Stimulated activated naive CD8-positive, alpha-beta T cell treated with anti-CD3 and anti-CD28 coated beads, Interleukin-15, amount 100 ng/mL, for 72 hours (primary cell): Measurements from ENCODE around the gene RCSD1.

Experiments used
- ATAC-seq: fragments of 150-1000 bp; cut with Tn5 transposase; 2 replicates; pipeline ENCODE4 v1.10.0; 2021; ENCODE audit warnings: mild to moderate bottlenecking, moderate library complexity
- DNase-seq, 2 donors: peaks; one replicate each; pipeline ENCODE4 v3.0.0; 2021 to 2022
- H3K27ac Mint-ChIP-seq, 2 donors: one replicate each; pipeline ENCODE4 v1.8.0; 2022; ENCODE audit warnings: mild to moderate bottlenecking in 2 of 2, mixed read lengths in 2 of 2, moderate library complexity in 2 of 2
- H3K27me3 Mint-ChIP-seq: one replicate; pipeline ENCODE4 v1.8.0; 2022; ENCODE audit warnings: mixed read lengths
- H3K4me1 Mint-ChIP-seq: one replicate; pipeline ENCODE4 v1.8.0; 2022; ENCODE audit warnings: mild to moderate bottlenecking, mixed read lengths
- H3K4me3 Mint-ChIP-seq, 2 donors: one replicate each; pipeline ENCODE4 v1.8.0; 2022; ENCODE audit warnings: mild to moderate bottlenecking in 2 of 2, mixed read lengths in 2 of 2, moderate library complexity in 1 of 2
- H3K9me3 Mint-ChIP-seq, 2 donors: one replicate each; pipeline ENCODE4 v1.8.0; 2022; ENCODE audit warnings: mixed read lengths in 2 of 2

Gene RCSD1

DNA sequence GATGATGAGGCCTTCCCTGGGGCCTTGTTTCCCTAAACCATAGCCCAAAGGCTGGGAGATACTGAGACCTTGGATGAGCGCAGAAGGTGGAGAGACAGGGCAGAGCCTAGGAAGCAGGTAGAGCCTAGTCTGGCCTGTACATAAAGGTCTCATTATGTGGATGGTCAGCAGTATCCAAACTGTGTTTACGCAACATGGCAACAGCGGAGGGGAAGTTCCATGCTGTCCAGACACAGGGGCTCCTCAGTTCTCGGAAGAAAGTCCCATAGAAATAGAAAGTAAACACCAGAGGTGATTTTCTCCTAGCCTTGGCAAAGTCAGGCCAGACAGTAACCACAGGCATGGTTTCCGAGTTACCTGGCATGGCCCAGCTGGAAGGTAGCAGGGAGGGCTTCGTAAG is 49.7 kb downstream of the RCSD1 start:
- H3K27ac Mint-ChIP-seq: no peak overlapping the region
- no peak overlapping the region for H3K4me3 Mint-ChIP-seq
- H3K27me3 Mint-ChIP-seq: no peaks in the 10 kb centered on the region
- ATAC-seq (no peak), DNase-seq (no peak)
- H3K9me3 Mint-ChIP-seq: no peaks in the 10 kb centered on the region
- H3K4me1 Mint-ChIP-seq: peaks cover 16% of the 10 kb centered on the region

GRCh38 chr1:167681024-167681423 is 51.0 kb downstream of the RCSD1 start:
- Mint-ChIP-seq H3K27me3 (no peaks in the 10 kb centered on the region), H3K9me3 (no peaks in the 10 kb centered on the region), H3K4me1 (peaks cover 12% of the 10 kb centered on the region), H3K4me3 (no peak overlapping the region), H3K27ac (peak overlapping the region; percentile 38 to 75)
- ATAC-seq: no peak
- DNase-seq: no peak

GRCh38 chr1:167681451-167682098 is 51.5 kb downstream of the RCSD1 start:
- Mint-ChIP-seq H3K27ac (peak overlapping the region; percentile 72 to 75), H3K4me1 (peaks cover 14% of the 10 kb centered on the region)
- ATAC-seq: peak; percentile 44

GRCh38 chr1:167683226-167683625 is 53.2 kb downstream of the RCSD1 start:
- no peak for ATAC-seq
- H3K4me1 Mint-ChIP-seq: peaks cover 21% of the 10 kb centered on the region
- DNase-seq: no peak
- H3K27ac Mint-ChIP-seq: peak overlapping the region in 1 of 2 donors; percentile 61
- H3K4me3 Mint-ChIP-seq: no peak overlapping the region
- H3K9me3 Mint-ChIP-seq: no peaks in the 10 kb centered on the region
- H3K27me3 Mint-ChIP-seq: no peaks in the 10 kb centered on the region

More at GRCh38 chr1:167681451-167682098, 51.5 kb downstream of the RCSD1 start:
- H3K27me3 Mint-ChIP-seq: no peaks in the 10 kb centered on the region
- no peaks in the 10 kb centered on the region for H3K9me3 Mint-ChIP-seq
- H3K4me3 Mint-ChIP-seq: no peak overlapping the region
- peak in 1 of 2 donors; percentile 14 for DNase-seq

GRCh38 chr1:167683641-167684502 is 53.8 kb downstream of the RCSD1 start:
- H3K27me3 Mint-ChIP-seq: no peaks in the 10 kb centered on the region
- DNase-seq (no peak), ATAC-seq (no peak)
- no peaks in the 10 kb centered on the region for H3K9me3 Mint-ChIP-seq
- peak overlapping the region; percentile 28 to 84 for H3K27ac Mint-ChIP-seq
- H3K4me3 Mint-ChIP-seq: no peak overlapping the region
- H3K4me1 Mint-ChIP-seq: peaks cover 27% of the 10 kb centered on the region

- Mint-ChIP-seq H3K9me3 (no peaks in the 10 kb centered on the region), H3K27me3 (no peaks in the 10 kb centered on the region), H3K27ac (no peak overlapping the region), H3K4me1 (peaks cover 41% of the 10 kb centered on the region), H3K4me3 (no peak overlapping the region)
- no peak for DNase-seq
- no peak for ATAC-seq
Measured at GRCh38 chr1:167685844-167686243, 55.8 kb downstream of the RCSD1 start.

- ATAC-seq: peak; percentile 72
- no peak overlapping the region for H3K4me3 Mint-ChIP-seq
- no peaks in the 10 kb centered on the region for H3K27me3 Mint-ChIP-seq
- no peak overlapping the region for H3K27ac Mint-ChIP-seq
- H3K4me1 Mint-ChIP-seq: peaks cover 32% of the 10 kb centered on the region
- no peaks in the 10 kb centered on the region for H3K9me3 Mint-ChIP-seq
- DNase-seq: peak; percentile 72 to 73
Measured at GRCh38 chr1:167687919-167688519, 58.0 kb downstream of the RCSD1 start.

DNA sequence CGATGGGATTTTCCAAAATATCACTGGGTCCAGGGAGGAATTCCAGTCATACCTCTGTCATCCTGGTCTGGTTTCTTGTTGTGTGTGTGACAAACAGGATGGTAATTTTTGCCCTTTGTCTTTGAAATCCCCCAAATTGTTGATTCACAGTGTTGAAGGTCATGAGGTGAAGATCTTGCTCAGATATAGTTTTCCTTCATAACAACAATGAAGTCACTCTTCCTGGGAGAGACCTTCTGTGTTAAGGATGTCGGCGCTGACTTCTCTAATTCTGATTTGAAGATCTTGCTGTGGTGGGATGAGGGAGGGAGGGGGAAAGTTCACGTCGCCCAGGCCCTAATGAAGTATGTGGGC is 59.5 kb downstream of the RCSD1 start:
- Mint-ChIP-seq H3K27ac (peak overlapping the region; percentile 40 to 74), H3K4me1 (peaks cover 32% of the 10 kb centered on the region), H3K9me3 (no peaks in the 10 kb centered on the region), H3K4me3 (no peak overlapping the region), H3K27me3 (no peaks in the 10 kb centered on the region)
- ATAC-seq (no peak), DNase-seq (no peak)

GRCh38 chr1:167690053-167690452 is 60.0 kb downstream of the RCSD1 start:
- no peaks in the 10 kb centered on the region for H3K9me3 Mint-ChIP-seq
- H3K4me1 Mint-ChIP-seq: peaks cover 32% of the 10 kb centered on the region
- H3K27me3 Mint-ChIP-seq: no peaks in the 10 kb centered on the region
- peak overlapping the region; percentile 40 to 80 for H3K27ac Mint-ChIP-seq
- ATAC-seq (no peak), DNase-seq (no peak)
- H3K4me3 Mint-ChIP-seq: no peak overlapping the region

- peaks cover 20% of the 10 kb centered on the region for H3K4me1 Mint-ChIP-seq
Measured at GRCh38 chr1:167693425-167694045, 63.5 kb downstream of the RCSD1 start.

GRCh38 chr1:167694691-167695090 is 64.7 kb downstream of the RCSD1 start:
- H3K9me3 Mint-ChIP-seq: no peaks in the 10 kb centered on the region
- H3K27me3 Mint-ChIP-seq: no peaks in the 10 kb centered on the region
- no peak overlapping the region for H3K4me3 Mint-ChIP-seq
- peaks cover 8% of the 10 kb centered on the region for H3K4me1 Mint-ChIP-seq
- peak overlapping the region in 1 of 2 donors; percentile 75 for H3K27ac Mint-ChIP-seq
- DNase-seq (no peak), ATAC-seq (no peak)

More at GRCh38 chr1:167693425-167694045, 63.5 kb downstream of the RCSD1 start:
- Mint-ChIP-seq H3K9me3 (no peaks in the 10 kb centered on the region), H3K4me3 (no peak overlapping the region), H3K27me3 (no peaks in the 10 kb centered on the region), H3K27ac (no peak overlapping the region)
- ATAC-seq (no peak), DNase-seq (no peak)

DNA sequence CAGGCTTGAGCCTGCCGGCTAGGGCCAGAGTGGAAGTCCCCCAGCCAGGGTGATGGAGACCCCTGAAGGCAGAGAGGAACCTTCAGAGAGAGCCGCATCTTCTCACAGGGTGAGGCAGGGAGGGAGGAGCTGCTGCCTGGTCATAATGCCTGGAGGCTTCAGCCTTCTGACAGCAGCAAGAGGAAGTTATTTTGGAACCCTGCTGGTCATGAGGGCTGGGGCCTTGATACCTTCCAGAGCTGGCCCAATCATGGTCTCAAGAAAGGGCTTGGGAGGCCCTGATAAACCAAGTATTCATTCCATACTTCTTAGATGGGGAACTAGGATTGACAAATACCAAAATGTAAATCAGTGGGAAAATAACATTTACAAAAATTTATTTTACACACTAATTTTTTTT is 65.1 kb downstream of the RCSD1 start:
- peaks cover 4% of the 10 kb centered on the region for H3K4me1 Mint-ChIP-seq
- H3K27me3 Mint-ChIP-seq: no peaks in the 10 kb centered on the region
- DNase-seq (no peak), ATAC-seq (no peak)
- no peak overlapping the region for H3K4me3 Mint-ChIP-seq
- peak overlapping the region in 1 of 2 donors; percentile 75 for H3K27ac Mint-ChIP-seq
- no peaks in the 10 kb centered on the region for H3K9me3 Mint-ChIP-seq

DNA sequence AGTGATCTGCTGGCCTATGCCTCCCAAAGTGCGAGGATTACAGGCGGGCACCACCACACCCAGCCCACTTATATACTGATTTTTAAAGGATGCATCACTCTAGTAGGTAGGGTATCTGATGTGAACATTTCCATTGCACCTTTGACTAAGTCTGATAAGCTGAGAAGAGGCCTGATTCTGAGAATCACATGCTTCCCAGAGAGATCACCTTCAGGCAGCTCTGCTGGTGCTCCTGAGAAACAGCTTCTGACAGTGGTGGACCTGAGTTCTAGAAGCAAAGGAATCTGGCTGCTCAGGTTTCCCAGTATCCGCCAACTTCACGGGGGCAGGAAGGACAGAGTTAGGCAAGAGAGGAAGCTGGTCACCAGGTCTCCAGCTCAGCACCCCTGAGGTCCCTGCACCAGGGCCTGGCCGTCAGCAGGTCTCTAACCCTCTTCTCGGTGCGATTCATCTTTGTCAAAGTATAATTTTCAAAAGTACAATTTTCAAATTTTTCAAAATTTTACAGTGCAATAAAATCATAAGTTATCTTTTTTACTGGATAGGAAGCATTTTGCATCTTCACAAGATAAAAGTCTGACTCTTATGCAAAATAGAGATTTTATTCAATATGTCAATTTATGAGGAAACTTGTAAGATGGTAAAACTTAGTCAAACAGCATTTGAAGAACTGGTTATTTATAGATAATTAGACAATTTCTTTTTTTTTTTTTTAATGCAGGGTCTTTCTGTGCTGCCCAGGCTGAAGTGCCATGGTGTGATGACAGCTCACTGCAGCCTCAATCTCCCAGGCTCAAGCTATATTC is 65.9 kb downstream of the RCSD1 start:
- ATAC-seq (no peak), DNase-seq (no peak)
- Mint-ChIP-seq H3K9me3 (no peaks in the 10 kb centered on the region), H3K4me3 (no peak overlapping the region), H3K27ac (peak overlapping the region in 1 of 2 donors; percentile 67), H3K4me1 (no peaks in the 10 kb centered on the region), H3K27me3 (no peaks in the 10 kb centered on the region)

GRCh38 chr1:167697667-167698141 is 67.7 kb downstream of the RCSD1 start:
- ATAC-seq (no peak), DNase-seq (no peak)
- H3K4me3 Mint-ChIP-seq: no peak overlapping the region
- no peaks in the 10 kb centered on the region for H3K4me1 Mint-ChIP-seq
- H3K27ac Mint-ChIP-seq: peak overlapping the region in 1 of 2 donors; percentile 94
- H3K9me3 Mint-ChIP-seq: no peaks in the 10 kb centered on the region
- no peaks in the 10 kb centered on the region for H3K27me3 Mint-ChIP-seq

GRCh38 chr1:167698313-167698712 is 68.3 kb downstream of the RCSD1 start:
- DNase-seq (no peak), ATAC-seq (no peak)
- Mint-ChIP-seq H3K27ac (no peak overlapping the region), H3K27me3 (no peaks in the 10 kb centered on the region), H3K4me3 (no peak overlapping the region), H3K4me1 (no peaks in the 10 kb centered on the region), H3K9me3 (no peaks in the 10 kb centered on the region)
